ENCODE measurements around the gene GP9.
"Not testable (repeated sequence)": the region's sequence is repeated elsewhere in the genome, so short reads cannot be mapped to it uniquely, and the experiment has no call there.

GP9 gene

DNA sequence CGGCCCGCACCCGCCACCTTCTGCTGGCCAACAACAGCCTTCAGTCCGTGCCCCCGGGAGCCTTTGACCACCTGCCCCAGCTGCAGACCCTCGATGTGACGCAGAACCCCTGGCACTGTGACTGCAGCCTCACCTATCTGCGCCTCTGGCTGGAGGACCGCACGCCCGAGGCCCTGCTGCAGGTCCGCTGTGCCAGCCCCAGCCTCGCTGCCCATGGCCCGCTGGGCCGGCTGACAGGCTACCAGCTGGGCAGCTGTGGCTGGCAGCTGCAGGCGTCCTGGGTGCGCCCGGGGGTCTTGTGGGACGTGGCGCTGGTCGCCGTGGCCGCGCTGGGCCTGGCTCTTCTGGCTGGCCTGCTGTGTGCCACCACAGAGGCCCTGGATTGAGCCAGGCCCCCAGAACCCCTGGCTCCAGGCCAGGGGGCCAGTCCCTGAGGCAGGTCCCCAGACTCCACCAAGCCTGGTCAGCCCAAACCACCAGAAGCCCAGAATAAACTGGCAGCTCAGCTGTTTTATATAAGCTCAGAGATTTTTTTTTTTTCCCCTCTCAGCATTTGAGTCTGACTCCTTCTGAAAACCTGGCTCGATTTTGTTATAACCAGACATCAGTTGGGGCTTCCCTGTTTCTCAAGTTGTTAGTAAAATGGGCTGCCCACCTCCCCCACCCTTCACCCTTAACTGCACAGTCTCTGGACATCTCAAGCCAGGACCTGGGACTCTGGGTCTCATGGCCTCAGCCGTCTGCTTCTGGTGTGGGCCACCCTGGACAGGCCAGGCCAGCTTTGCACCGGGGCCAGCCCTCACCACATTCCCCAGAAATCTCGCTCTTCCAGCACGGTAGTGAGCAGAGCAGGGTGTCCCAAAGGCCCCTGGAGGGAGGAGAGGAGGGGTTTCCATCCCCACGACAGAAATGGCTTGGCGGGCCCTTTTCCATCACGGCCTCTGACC lies 1.6 kb downstream of the GP9 start:
- no peaks in the 10 kb centered on the region for H3K9me3 ChIP-seq (ENCODE audit: low read length)
- H2AFZ ChIP-seq (ENCODE audit: low read depth, low read length): no peak overlapping the region
- H3K4me1 ChIP-seq (ENCODE audit: insufficient read depth, low read length): no peaks in the 10 kb centered on the region
- no peaks in the 10 kb centered on the region for H3K27me3 ChIP-seq (ENCODE audit: insufficient read depth, low read length)
- no peak overlapping the region for H3K4me3 ChIP-seq (ENCODE audit: low read length)
- H3K36me3 ChIP-seq (ENCODE audit: insufficient read depth, low read length): no peaks in the 10 kb centered on the region

DNA sequence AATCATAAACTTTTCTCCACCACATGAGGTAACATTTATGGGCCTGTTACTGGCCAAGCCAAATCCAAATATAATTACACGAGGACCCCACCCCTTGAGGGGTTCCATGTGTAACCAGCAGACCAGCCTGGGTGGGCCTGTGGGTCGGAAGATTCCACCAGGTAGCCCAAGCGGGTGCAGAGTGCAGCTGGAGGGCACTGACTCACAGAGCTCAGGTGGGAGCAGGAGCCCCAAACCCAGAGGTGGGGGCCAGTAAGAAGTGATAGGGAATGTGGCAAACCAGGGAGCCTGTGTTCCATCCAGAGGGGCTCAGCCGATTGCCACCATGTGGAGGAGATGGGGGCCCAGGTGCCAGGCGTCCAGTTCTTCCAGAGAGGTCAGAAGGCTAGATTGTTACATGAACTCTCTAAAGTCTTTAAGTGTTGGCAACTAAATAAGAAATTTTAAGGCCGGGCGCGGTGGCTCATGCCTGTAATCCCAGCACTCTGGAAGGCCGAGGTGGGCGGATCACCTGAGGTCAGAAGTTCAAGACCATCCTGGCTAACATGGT lies 2.6 kb downstream of the GP9 start:
- Histone ChIP-seq H3K9me3 (ENCODE audit: low read length) (no peaks in the 10 kb centered on the region), H3K4me3 (ENCODE audit: low read length) (no peak overlapping the region), H3K4me1 (ENCODE audit: insufficient read depth, low read length) (no peaks in the 10 kb centered on the region), H3K36me3 (ENCODE audit: insufficient read depth, low read length) (no peaks in the 10 kb centered on the region), H2AFZ (ENCODE audit: low read depth, low read length) (no peak overlapping the region), H3K27me3 (ENCODE audit: insufficient read depth, low read length) (no peaks in the 10 kb centered on the region)

DNA sequence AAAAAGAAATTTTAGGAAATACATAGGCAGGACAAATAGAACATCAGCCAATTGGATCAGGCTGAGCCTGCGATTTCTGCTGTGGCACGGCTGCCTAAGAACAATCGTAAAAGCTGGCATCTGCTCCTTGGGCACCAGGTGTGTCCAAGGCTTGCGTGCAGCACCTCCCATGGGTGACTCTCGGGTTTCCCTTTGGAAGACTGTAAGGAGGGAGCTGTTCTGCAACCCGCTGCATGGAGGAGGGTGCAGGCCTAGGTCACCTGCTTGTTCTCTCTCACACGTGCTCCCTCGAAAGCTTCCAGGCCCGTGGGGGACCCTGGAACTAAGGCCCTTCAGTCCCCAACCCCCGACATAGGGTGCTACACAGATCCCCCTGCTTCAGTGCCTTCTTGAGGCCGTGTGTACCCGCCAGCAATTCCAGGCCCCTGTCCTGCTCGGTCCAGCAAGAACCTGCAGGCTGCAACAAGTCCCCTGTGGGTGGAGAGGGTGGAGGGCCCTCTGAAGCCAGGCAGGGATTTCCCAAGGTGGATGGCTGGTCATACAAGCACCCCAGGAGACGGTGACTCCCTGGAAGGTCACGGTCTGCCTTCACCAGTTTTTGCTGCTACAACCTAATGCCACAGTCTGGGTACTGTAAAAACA lies 3.4 kb downstream of the GP9 start:
- Histone ChIP-seq H3K9me3 (ENCODE audit: low read length) (no peaks in the 10 kb centered on the region), H3K4me1 (ENCODE audit: insufficient read depth, low read length) (no peaks in the 10 kb centered on the region), H3K36me3 (ENCODE audit: insufficient read depth, low read length) (no peaks in the 10 kb centered on the region), H3K4me3 (ENCODE audit: low read length) (no peak overlapping the region), H3K27me3 (ENCODE audit: insufficient read depth, low read length) (no peaks in the 10 kb centered on the region), H2AFZ (ENCODE audit: low read depth, low read length) (no peak overlapping the region)

DNA sequence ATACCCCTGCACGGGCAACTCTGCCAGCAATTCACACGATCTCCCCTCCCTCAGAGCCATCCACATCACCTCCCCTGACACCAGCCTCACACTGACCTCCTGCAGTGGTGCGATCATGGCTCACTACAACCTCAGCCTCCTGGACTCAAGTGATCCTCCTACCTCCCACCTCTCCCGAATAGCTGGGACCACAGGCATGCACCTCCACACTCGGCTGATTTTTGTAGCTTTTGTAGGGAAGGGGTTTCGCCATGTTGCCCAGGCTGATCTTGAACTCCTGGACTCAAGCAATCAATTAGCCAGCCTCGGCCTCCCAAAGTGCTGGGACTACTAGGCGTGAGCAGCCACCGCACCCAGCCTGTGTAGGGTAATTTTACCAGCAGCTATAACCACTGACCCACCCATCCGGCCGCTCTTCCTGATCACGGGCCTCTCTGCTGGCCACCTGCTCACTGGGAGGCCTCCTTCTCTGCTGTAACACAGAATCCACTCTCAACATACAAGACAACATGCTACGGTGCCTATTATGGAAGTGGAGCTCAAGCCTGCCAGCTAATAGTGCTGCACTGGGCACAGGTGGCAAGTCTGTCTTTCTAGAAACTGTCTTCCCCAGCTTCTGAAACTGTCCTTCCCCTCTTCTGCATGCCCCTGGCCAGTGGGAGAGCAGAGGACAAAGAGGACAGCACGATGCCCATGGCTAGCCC lies 4.6 kb downstream of the GP9 start:
- Histone ChIP-seq H3K36me3 (ENCODE audit: insufficient read depth, low read length) (no peaks in the 10 kb centered on the region), H3K4me1 (ENCODE audit: insufficient read depth, low read length) (no peaks in the 10 kb centered on the region), H2AFZ (ENCODE audit: low read depth, low read length) (no peak overlapping the region), H3K27me3 (ENCODE audit: insufficient read depth, low read length) (no peaks in the 10 kb centered on the region), H3K9me3 (ENCODE audit: low read length) (no peaks in the 10 kb centered on the region), H3K4me3 (ENCODE audit: low read length) (no peak overlapping the region)

DNA sequence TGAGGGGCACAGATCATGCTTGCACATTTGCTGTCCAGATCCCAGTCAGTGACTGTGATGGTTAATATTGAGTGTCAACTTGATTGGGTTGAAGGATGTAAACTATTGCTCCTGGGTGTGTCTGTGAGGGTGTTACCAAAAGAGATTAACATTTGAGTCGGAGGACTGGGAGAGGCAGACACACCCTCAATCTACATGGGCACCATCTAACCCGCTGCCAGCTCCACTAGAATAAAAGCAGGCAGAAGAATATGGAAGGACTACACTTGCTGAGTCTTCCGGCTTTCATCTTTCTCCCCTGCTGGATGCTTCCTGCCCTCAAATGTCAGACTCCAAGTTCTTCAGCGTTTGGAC lies 5.1 kb downstream of the GP9 start:
- no peaks in the 10 kb centered on the region for H3K9me3 ChIP-seq (ENCODE audit: low read length)
- no peak overlapping the region for H3K4me3 ChIP-seq (ENCODE audit: low read length)
- no peaks in the 10 kb centered on the region for H3K4me1 ChIP-seq (ENCODE audit: insufficient read depth, low read length)
- H2AFZ ChIP-seq (ENCODE audit: low read depth, low read length): no peak overlapping the region
- no peaks in the 10 kb centered on the region for H3K36me3 ChIP-seq (ENCODE audit: insufficient read depth, low read length)
- no peaks in the 10 kb centered on the region for H3K27me3 ChIP-seq (ENCODE audit: insufficient read depth, low read length)

DNA sequence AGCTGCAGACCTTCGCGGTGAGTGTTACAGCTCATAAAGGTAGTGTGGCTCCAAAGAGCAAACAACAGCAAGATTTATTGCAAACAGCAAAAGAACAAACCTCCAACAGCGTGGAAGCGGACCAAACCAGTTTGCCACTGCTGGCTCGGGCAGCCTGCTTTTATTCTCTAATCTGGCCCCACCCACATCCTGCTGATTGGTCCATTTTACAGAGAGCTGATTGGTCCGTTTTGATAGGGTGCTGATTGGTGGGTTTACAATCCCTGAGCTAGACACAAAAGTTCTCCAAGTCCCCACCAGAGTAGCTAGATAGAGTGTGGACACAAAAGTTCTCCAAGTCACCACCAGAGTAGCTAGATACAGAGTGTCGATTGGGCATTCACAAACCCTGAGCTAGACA lies 7.1 kb downstream of the GP9 start:
- not testable (repeated sequence) for H3K9me3 ChIP-seq (ENCODE audit: low read length); H3K27me3 ChIP-seq (ENCODE audit: insufficient read depth, low read length); H2AFZ ChIP-seq (ENCODE audit: low read depth, low read length); H3K36me3 ChIP-seq (ENCODE audit: insufficient read depth, low read length); H3K4me1 ChIP-seq (ENCODE audit: insufficient read depth, low read length); H3K4me3 ChIP-seq (ENCODE audit: low read length)

DNA sequence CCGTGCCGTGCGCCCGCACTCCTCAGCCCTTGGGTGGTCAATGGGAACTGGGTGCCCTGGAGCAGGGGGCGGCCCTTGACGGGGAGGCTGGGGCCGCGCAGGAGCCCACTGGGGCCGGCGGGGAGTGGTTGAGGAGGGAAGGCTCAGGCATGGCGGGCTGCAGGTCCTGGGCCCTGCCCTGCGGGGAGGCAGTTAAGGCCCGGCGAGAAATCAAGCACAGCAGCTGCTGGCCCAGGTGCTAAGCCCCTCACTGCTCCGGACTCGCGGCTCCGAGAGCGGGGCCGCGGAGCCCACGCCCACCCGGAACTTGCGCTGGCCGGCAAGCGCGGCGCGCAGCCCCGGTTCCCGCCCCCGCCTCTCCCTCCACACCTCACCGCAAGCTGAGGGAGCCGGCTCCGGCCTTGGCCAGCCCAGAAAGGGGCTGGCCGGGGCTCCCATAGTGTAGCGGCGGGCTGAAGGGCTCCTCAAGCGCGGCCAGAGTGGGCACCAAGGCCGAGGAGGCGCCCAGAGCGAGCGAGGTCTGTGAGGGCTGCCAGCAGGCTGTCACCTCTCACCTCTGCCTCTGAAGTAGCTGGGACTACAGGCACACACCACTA lies 7.8 kb downstream of the GP9 start:
- Histone ChIP-seq H3K9me3 (ENCODE audit: low read length) (no peaks in the 10 kb centered on the region), H3K36me3 (ENCODE audit: insufficient read depth, low read length) (no peaks in the 10 kb centered on the region), H2AFZ (ENCODE audit: low read depth, low read length) (no peak overlapping the region), H3K27me3 (ENCODE audit: insufficient read depth, low read length) (no peaks in the 10 kb centered on the region), H3K4me1 (ENCODE audit: insufficient read depth, low read length) (no peaks in the 10 kb centered on the region), H3K4me3 (ENCODE audit: low read length) (no peak overlapping the region)

DNA sequence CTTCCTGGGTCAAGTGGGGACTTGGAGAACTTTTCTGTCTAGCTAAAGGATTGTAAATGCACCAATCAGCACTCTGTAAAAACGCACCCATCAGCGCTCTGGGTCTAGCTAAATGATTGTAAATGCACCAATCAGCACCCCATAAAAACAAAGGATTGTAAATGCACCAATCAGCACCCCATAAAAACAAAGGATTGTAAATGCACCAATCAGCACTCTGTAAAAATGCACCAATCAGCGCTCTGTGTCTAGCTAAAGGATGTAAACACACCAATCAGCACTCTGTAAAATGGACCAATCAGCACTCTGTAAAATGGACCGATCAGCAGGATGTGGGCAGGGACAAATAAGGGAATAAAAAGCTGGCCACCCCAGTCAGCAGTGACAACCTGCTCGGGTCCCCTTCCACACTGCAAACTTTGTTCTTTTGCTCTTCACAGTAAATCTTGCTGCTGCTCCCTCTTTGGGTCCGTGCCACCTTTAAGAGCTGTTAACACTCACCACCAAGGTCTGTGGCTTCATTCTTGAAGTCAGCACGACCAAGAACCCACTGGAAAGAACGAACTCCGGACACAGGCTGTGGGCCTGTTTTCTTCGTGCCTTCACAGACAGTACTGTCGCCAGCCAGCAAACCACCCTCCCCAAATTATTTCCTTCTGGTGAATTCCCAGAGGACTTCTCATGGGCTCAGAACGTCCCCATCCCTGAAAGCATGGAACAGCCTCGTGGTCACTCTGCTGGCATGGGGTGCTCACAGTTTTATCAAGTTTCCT lies 8.9 kb downstream of the GP9 start:
- H3K4me1 ChIP-seq (ENCODE audit: insufficient read depth, low read length); H2AFZ ChIP-seq (ENCODE audit: low read depth, low read length); H3K9me3 ChIP-seq (ENCODE audit: low read length); H3K27me3 ChIP-seq (ENCODE audit: insufficient read depth, low read length); H3K4me3 ChIP-seq (ENCODE audit: low read length); H3K36me3 ChIP-seq (ENCODE audit: insufficient read depth, low read length): not testable (repeated sequence)

DNA sequence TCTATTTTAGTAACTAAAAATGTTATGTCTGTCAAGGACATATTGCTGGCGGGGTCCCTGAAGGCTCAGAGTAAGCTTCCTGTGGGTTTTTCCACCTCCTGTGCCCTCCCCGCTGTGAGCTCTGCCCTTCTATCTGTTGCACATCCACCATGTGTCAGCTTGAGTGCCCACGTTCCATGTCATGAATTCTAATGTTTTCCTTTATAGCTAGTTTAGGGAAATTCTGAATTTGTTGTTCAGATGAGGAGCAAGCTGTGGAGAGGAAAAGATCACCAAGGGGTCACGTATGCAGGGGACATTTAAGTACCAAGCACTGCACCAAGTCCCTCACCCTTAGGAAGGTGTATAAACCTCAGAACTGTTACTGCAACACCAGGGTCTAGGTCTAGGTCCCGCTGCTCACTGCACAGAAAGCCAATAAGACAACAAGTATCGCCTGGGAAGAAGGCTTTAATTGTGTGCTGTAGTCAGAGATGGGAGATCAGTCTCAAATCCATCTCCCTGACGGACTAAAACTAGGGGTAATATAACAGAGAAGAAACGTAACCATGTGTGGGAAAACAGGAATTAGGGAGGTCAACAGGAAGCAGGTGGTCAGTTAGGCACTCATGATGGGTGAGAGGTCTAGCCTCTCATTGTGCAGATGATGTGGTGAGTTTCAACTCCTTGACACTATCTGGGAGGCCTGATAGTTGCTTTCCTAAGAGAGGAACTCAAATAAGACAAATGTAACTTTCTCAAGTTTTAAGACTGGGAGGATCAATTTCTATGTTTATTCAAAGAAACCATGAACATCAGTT lies 9.7 kb downstream of the GP9 start:
- H3K9me3 ChIP-seq (ENCODE audit: low read length): no peaks in the 10 kb centered on the region
- no peak overlapping the region for H3K4me3 ChIP-seq (ENCODE audit: low read length)
- H2AFZ ChIP-seq (ENCODE audit: low read depth, low read length): no peak overlapping the region
- H3K27me3 ChIP-seq (ENCODE audit: insufficient read depth, low read length): no peaks in the 10 kb centered on the region
- no peaks in the 10 kb centered on the region for H3K4me1 ChIP-seq (ENCODE audit: insufficient read depth, low read length)
- no peaks in the 10 kb centered on the region for H3K36me3 ChIP-seq (ENCODE audit: insufficient read depth, low read length)

DNA sequence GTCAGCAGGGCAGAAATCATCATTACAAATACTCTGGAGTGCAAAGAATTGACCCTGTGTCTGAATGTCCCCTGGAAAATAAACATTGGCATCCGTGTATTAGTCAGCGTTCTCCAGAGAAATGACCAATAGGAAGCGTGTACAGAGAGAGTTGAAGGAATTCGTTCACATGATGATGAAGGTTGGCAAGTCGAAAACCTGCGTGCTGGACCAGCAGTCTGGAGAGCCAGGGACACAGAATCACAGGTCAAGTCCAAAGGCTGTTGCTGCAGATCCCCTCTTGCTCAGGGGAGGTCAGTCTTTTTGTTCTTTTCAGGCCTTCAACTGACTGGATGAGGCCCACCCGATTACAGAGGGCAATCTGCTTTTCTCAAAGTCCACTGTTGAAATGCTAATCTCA lies 16.6 kb downstream of the GP9 start:
- H2AFZ ChIP-seq (ENCODE audit: low read depth, low read length): no peak overlapping the region
- no peaks in the 10 kb centered on the region for H3K9me3 ChIP-seq (ENCODE audit: low read length)
- no peaks in the 10 kb centered on the region for H3K36me3 ChIP-seq (ENCODE audit: insufficient read depth, low read length)
- no peaks in the 10 kb centered on the region for H3K27me3 ChIP-seq (ENCODE audit: insufficient read depth, low read length)
- H3K4me1 ChIP-seq (ENCODE audit: insufficient read depth, low read length): no peaks in the 10 kb centered on the region
- H3K4me3 ChIP-seq (ENCODE audit: low read length): no peak overlapping the region

DNA sequence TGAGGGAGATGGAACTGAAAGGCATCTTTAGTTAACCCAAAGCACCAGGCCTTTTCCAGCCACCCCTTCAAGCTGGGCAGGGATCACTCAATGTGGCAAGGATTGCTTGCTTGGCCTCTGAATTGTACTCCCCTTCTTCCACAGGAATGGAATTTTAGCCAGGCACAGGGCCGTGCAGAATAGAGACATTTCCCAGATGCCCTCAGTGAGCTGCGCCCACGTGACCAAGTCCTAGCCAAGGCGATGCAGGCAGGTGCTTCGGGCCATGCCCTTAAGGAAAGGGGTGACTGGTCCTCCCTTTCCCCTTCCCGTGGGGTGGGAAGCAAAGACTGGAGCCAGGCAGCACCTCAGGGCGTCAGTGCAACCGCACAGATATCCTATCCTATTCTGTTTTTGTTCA lies 17.9 kb downstream of the GP9 start:
- Histone ChIP-seq H2AFZ (ENCODE audit: low read depth, low read length) (no peak overlapping the region), H3K4me1 (ENCODE audit: insufficient read depth, low read length) (no peaks in the 10 kb centered on the region)

DNA sequence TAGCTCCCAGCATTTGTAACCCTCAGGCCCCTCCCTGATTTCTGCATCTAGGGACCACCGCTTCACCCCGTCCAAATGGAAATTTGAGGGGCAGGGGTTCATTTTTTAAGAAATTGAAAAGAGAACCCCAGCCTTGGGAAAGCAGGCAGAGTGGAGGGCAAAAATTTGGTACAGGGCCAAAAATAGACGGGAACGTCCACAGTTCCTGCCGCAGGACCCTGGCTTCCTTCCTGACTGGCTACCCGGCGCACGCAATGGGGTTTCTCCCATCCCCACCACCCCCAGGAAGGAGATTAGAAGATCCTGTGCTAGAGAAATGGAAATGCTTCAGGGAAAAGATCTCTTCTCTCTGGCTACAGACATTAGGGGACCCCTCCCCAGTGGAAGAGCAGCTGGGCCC lies 20.9 kb downstream of the GP9 start:
- Histone ChIP-seq H3K4me1 (ENCODE audit: insufficient read depth, low read length) (no peaks in the 10 kb centered on the region), H3K27me3 (ENCODE audit: insufficient read depth, low read length) (no peaks in the 10 kb centered on the region), H3K9me3 (ENCODE audit: low read length) (no peaks in the 10 kb centered on the region), H3K36me3 (ENCODE audit: insufficient read depth, low read length) (no peaks in the 10 kb centered on the region), H3K4me3 (ENCODE audit: low read length) (no peak overlapping the region), H2AFZ (ENCODE audit: low read depth, low read length) (no peak overlapping the region)

More for the DNA sequence above, 17.9 kb downstream of the GP9 start:
- Histone ChIP-seq H3K9me3 (ENCODE audit: low read length) (no peaks in the 10 kb centered on the region), H3K36me3 (ENCODE audit: insufficient read depth, low read length) (no peaks in the 10 kb centered on the region), H3K27me3 (ENCODE audit: insufficient read depth, low read length) (no peaks in the 10 kb centered on the region), H3K4me3 (ENCODE audit: low read length) (no peak overlapping the region)
